ENCODE measurements around the gene OR4S1.
"Not testable (repeated sequence)": the region's sequence is repeated elsewhere in the genome, so short reads cannot be mapped to it uniquely, and the experiment has no call there.

OR4S1 gene

DNA sequence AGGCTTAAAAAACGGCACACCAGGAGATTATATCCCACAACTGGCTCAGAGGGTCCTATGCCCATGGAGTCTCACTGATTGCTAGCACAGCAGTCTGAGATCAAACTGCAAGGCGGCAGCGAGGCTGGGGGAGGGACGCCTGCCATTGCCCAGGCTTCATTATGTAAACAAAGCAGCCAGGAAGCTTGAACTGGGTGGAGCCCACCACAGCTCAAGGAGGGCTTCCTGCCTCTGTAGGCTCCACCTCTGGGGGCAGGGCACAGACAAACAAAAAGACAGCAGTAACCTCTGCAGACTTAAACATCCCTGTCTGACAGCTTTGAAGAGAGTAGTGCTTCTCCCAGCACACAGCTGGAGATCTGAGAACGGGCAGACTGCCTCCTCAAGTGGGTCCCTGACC lies 40.3 kb downstream of the OR4S1 start:
- H3K36me3 ChIP-seq (ENCODE audit: control insufficient read depth in 2 of 2, insufficient read depth in 2 of 2, low read length in 2 of 2); H3K4me3 ChIP-seq (ENCODE audit: low read length in 2 of 2); H3K27me3 ChIP-seq (ENCODE audit: control insufficient read depth in 1 of 2, insufficient read depth in 2 of 2, low read length in 2 of 2); H3K27ac ChIP-seq (ENCODE audit: low read length); H3K9me3 ChIP-seq (ENCODE audit: control insufficient read depth in 2 of 2, low read length in 2 of 2); H3K4me1 ChIP-seq (ENCODE audit: control insufficient read depth, insufficient read depth, low read length); H3K9ac ChIP-seq (ENCODE audit: low read length in 2 of 2): not testable (repeated sequence)

- H3K4me1 ChIP-seq (ENCODE audit: control insufficient read depth, insufficient read depth, low read length), result no peaks in the 10 kb centered on the region
- no peaks in the 10 kb centered on the region for H3K9me3 ChIP-seq (ENCODE audit: control insufficient read depth in 2 of 2, low read length in 2 of 2)
- H3K27me3 ChIP-seq (ENCODE audit: control insufficient read depth in 1 of 2, insufficient read depth in 2 of 2, low read length in 2 of 2), result no peaks in the 10 kb centered on the region
- H3K27ac ChIP-seq (ENCODE audit: low read length), result no peak overlapping the region
- no peaks in the 10 kb centered on the region for H3K36me3 ChIP-seq (ENCODE audit: control insufficient read depth in 2 of 2, insufficient read depth in 2 of 2, low read length in 2 of 2)
- H3K4me3 ChIP-seq (ENCODE audit: low read length in 2 of 2), result no peak overlapping the region
- no peak overlapping the region for H3K9ac ChIP-seq (ENCODE audit: low read length in 2 of 2)
Measured at GRCh38 chr11:48354013-48354412, 48.0 kb downstream of the OR4S1 start.

DNA sequence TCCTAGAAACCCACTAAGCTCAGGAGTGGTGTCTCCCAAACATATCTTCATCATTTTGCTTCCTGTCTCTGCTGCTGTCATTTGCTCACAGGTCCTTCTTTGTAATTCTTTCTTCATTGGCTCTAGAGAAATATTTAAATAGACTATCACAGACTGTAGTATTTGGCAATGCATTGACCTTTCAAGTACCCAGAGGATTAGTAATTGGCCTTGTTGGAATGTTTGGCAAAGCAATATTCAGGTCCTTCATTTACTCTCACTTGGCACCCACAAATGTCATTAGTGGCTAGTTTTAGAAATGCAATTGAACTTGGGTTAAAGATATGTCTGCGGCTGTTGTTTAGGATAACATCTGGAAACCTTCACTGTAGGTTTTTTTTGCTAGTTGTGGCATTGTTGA lies 48.7 kb downstream of the OR4S1 start:
- Histone ChIP-seq H3K27me3 (ENCODE audit: control insufficient read depth in 1 of 2, insufficient read depth in 2 of 2, low read length in 2 of 2) (no peaks in the 10 kb centered on the region), H3K4me3 (ENCODE audit: low read length in 2 of 2) (no peak overlapping the region), H3K36me3 (ENCODE audit: control insufficient read depth in 2 of 2, insufficient read depth in 2 of 2, low read length in 2 of 2) (no peaks in the 10 kb centered on the region), H3K4me1 (ENCODE audit: control insufficient read depth, insufficient read depth, low read length) (no peaks in the 10 kb centered on the region), H3K9me3 (ENCODE audit: control insufficient read depth in 2 of 2, low read length in 2 of 2) (no peaks in the 10 kb centered on the region), H3K9ac (ENCODE audit: low read length in 2 of 2) (no peak overlapping the region), H3K27ac (ENCODE audit: low read length) (no peak overlapping the region)

All from stomach smooth muscle (tissue), 2 donors.